ENCODE data around the gene APOBEC3G.
"Not testable (repeated sequence)": the region's sequence is repeated elsewhere in the genome, so short reads cannot be mapped to it uniquely, and the experiment has no call there.

- TF ChIP-seq RARG (CRISPR knock-in tag; IDR thresholded peaks at IDR 0.05; ENCODE audit: low read depth); TOPORS (CRISPR knock-in tag; IDR thresholded peaks at IDR 0.05); NCOA5 (CRISPR knock-in tag; IDR thresholded peaks at IDR 0.05); MAZ (IDR thresholded peaks at IDR 0.05; ENCODE audit: borderline replicate concordance, low read depth, low read length); MAZ (CRISPR knock-in tag; IDR thresholded peaks at IDR 0.05; ENCODE audit: low read depth); NFE2 (CRISPR knock-in tag; IDR thresholded peaks at IDR 0.05); KDM1A (CRISPR knock-in tag; IDR thresholded peaks at IDR 0.05); ZNF12 (CRISPR knock-in tag; IDR thresholded peaks at IDR 0.05); AHDC1 (CRISPR knock-in tag; IDR thresholded peaks at IDR 0.05; ENCODE audit: borderline replicate concordance): not testable (repeated sequence)
These were observed 15.8 kb upstream of the APOBEC3G start for GRCh38 chr22:39061290-39061689.

All from HepG2 (cell line).